HG03064 (cell line): ENCODE data around the gene HELZ2.
"Not testable (repeated sequence)": the region's sequence is repeated elsewhere in the genome, so short reads cannot be mapped to it uniquely, and the experiment has no call there.

Source experiments
- ATAC-seq: cut with Tn5 transposase; IDR thresholded peaks from one replicate; pipeline ENCODE4 v1.9.1; 2021; ENCODE audit warnings: low read depth; ENCODE audit not compliant: unreplicated experiment

HELZ2 gene

DNA sequence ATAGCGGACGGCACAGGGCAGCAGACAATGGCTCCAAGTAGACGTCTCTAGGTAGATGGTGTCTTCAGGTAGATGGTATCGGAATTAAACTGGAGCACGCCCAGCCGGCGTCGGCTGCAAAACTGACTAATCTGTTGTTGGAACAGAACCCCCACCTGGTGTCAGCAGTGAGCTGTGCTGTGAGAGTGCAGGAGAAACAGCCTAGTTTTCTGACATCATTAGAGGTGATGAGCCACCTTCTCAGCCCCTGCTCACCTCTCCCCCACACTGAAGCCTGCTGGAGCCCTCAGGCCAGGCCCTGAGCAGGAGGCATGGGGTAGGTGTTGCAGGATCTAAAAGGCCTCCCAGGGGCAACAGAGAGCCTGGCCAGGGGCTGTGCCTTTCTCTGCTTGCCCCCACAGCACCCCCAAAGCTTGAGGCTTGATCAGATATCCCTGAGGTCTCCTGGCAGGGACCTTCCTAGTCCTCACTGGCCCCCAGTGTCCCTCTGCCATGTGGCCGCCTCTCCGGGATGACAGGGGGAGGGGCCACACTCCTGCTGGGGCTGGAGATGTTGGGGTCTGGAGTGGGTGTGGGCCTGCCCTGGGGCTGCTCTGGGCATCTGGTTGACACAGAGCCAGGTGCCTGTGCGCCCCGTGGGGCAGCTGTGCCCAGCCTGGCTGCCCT lies 6.9 kb upstream of the HELZ2 start:
- no peak for ATAC-seq

DNA sequence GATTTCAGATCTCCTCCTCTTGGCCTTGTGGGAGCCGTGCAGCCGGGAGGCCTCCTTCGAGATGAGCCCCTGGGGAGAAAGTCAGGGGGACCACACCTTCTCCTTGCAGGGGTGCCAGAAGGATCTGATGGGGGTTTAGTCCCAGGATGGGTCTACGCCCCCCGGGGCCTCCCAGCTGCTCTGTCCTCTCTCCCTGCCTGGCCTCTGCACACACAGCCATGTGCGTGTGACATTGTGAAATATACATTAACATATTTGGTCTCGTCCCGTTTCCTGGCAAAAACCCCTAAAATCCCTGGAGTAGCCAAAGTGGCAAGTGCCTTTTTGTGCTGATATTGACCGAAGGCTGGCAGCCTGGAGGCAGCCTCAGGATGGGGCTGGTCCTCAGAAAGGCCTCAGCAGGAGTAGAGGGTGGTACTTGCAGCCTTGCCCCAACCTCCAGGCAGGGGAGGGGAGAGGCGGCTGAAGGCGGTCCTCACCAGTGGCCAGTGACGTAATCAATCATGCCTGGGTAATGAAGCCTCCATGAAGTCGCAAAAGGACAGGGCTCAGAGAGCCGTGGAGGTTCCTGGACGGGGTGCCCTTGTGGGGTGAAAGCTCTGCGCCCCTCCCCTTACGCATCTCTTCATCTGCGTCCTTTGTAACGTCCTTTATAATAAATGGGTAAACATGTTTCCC lies 5.1 kb upstream of the HELZ2 start:
- no peak for ATAC-seq

DNA sequence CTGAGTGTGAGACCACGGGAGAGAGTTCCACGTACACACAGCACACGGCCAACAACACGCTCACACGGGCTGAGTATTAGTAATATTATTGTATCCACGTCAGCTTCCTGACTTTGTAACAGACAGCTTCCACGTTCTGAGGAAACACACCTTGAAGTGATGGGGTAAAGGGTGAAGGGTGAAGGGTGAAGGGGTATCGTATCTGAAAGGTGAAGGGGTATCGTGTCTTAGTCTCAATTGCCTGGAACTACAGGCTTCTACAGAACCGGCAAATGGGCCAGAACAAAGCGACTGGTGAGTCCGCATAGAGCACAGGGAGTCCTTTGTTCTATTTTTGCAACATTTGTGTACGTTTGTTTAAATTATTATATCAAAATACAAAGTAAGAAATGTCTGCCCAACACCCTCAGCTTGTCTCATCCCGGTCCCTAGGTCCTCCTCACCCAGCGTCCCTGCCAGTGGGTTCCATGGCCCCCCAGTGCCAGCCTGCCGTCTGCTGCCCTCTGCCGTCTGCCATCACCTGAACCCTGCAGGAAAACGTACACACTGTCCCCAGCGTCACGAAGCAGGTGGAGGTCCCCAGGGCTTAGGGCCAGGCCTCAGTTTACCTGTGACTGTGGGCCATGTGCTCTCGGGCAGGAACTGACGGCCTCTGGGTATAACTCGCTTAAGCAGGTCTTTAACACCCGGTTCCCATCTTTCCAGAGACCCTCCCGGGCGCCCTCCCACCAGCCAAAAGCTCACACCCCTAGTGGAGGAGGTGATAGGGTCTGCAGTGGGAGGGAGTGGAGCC lies 4.4 kb upstream of the HELZ2 start:
- ATAC-seq, result no peak

DNA sequence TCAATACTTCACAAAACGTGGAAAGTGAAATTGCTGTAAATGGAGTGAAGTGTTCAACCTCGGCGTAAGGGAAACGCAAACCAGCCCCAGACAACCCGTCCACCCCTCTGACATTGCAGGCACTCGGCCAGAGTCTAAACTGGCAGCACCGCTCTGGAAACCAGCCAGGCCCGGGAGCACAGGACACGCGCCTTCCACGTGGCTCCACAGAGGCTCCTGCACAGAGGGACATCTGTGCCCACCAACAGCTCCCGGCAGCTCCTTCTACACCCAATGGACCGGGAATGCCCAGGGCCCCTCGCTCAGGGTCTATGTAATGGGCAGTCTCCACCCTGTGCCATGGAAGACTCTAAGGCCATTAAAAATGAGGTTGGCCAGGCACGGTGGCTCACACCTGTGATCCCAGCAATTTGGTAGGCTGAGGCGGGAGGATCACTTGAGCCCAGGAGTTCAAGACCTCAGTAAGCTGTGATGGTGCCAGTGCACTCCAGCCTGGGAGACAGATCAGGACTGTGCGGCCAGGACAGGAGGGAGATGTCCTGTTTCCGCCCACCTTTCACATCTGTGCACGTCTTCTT lies 3.4 kb upstream of the HELZ2 start:
- no peak for ATAC-seq

GRCh38 chr20:63576311-63576710 lies 2.3 kb upstream of the HELZ2 start:
- ATAC-seq, result no peak

- ATAC-seq, result no peak
Observed at GRCh38 chr20:63574829-63575743, 1.0 kb upstream of the HELZ2 start.

GRCh38 chr20:63573647-63574131 lies 350 bp downstream of the HELZ2 start:
- ATAC-seq, result no peak

GRCh38 chr20:63572788-63573646 lies 1.0 kb downstream of the HELZ2 start:
- no peak for ATAC-seq

GRCh38 chr20:63572071-63572787 lies 1.8 kb downstream of the HELZ2 start:
- ATAC-seq, result no peak

GRCh38 chr20:63571087-63571478 lies 3.0 kb downstream of the HELZ2 start:
- not testable (repeated sequence) for ATAC-seq

DNA sequence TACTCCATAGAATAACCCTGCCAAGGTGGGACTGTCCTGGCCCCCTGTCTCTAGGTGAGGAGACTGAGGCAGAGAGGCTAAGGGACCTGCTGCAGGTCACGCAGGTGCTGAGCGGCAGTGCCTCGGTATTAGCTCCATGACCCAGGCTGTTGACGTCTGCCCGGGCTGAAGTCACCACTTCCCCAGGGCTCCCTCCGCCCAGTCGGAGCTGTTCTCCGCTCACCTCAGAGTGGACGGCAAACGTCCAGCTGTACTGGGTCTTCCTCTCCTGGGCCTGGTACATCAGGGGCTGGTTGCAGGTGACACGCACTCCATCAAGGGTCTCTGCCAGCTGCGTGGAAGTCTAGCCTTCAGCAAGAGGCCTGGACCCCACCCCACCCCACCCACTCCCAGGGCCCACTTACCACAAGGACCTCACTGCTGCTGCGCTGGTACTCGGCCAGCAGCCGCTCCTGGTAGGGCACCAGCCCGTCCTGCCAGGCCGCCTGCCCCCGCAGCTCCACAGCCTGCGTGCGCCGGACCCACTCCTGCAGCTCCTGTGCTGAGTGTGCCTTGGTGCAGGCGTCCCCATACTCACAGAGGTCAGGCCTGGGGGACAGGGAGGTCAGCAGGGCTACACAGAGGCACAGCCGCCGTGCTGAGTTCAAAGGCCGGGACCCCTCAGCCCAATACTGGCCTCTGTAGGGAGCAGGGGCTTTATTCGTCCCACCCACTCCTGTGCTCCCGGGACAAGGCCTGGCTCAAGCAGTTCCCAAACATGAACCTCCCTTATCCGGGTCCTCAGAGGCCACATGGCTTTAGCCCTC lies 3.6 kb downstream of the HELZ2 start:
- ATAC-seq, result no peak

DNA sequence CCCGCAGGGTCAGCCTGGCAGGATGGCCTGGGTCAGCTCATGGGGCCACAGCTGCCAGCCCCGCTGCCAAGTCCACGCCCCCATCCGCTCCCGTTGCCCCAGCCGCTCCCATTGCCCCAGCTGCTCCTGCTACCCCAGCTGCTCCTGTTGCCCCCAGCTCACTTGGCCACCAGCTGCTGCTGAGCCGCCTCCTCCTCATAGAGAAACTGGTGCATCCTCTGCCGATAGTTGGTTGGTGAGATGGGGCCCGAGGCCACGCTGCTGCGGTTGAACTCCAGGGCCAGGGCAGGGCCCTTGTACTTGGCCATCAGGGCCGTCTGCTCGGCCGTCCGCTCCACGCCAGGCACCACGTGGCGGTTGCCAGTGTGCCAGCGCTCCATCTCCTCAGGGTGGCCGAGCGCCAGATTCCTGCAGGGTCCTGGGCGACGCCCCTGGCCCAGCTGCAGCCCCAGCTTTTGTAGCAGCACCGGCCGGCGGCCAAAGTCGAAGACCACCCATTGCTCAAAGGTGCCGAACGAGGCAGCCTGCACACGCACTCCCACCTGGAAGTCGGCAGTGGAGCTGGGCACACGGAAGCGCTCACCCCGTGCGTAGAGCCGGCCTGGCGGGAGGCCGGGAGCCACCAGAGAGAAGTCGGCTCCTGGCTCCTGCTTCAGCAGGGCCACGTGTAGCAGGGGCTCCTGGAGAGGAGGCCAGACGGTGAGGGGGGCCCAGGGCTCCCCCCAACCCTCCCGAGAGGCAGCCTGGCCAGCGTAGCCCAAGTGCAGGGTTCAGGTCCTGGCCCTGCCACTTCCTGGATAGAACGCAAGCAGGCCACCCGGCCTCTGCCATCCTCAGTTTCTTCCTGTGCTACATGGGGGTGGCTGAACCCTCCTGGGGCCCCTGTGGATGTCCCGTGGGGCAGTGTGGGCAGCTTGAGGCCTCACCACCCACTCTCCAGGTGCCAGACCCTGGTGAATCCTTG lies 4.8 kb downstream of the HELZ2 start:
- ATAC-seq, result no peak

GRCh38 chr20:63568170-63568981 lies 5.7 kb downstream of the HELZ2 start:
- peak; percentile 16 for ATAC-seq

DNA sequence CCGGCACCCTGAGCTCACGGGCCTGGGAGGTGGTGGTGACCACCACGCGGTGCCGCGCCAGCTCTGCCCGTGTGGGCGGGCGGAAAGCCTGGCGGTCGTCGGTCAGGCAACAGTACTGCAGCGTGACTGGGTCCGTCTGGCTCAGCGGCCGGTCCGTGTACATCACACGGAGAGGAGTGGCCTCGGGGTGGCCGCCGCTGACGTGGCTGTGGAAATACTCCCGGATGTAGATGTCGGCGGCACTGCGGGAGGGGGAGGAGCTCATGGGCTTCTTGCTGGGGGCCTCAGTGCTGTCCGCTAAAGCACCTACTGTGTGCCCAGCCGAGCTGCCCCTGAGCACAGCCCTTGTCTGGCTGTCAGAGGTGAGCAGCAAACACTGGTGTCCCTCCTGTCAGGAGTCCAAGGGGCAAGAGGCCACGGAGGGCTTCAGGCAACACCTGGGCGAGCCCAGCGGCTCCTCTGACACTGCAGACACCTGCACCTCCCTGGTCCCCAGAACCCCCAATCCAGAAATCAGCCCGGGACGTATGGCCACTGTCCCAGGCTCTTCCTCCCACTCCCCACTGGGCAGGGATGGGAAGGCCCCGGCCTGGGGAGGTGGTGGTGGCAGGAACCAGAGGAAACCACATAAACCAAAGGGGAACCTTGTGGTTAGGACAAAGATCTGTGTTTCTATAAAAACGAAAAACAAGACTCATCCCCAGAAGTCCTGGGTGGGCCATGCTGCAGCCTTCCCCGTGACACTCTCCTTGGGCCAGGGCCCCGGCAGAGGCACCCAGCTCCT lies 6.5 kb downstream of the HELZ2 start:
- peak; percentile 78 for ATAC-seq

- ATAC-seq, result no peak
Observed at GRCh38 chr20:63567136-63567385, 7.0 kb downstream of the HELZ2 start.
